Neural cell (in vitro differentiated cells): ENCODE measurements around the gene ZNF512B. TPM values are rescaled to one million over a fixed set of nuclear protein-coding genes. Genes with fewer than 3 reads are reported as not detected.
"Not testable (repeated sequence)": the region's sequence is repeated elsewhere in the genome, so short reads cannot be mapped to it uniquely, and the experiment has no call there.

Experiments used
- H2AFZ ChIP-seq: fragments of 200-600, 300-800 bp; sonication (generic), shearing (Covaris generic); 2 replicates; pipeline ENCODE4 v1.6.0; 2014; ENCODE audit warnings: low read depth, mild to moderate bottlenecking, antibody characterized with exemption, low read length, moderate library complexity
- H3F3A ChIP-seq: fragments of 200-600 bp; shearing (Covaris generic); 2 replicates; pipeline ENCODE4 v1.6.1; 2016; ENCODE audit warnings: mild to moderate bottlenecking, moderate library complexity, mixed read lengths, antibody characterized with exemption, low read length; ENCODE audit not compliant: insufficient read depth, poor library complexity, severe bottlenecking
- H3K27ac ChIP-seq: fragments of 200-600, 300-800 bp; sonication (generic), shearing (Covaris generic); 2 replicates; pipeline ENCODE4 v1.5.1; 2014; ENCODE audit warnings: mild to moderate bottlenecking, low read length, moderate library complexity
- H3K27me3 ChIP-seq: fragments of 300-800, 200-600 bp; sonication (generic), shearing (Covaris generic); 2 replicates; pipeline ENCODE4 v1.6.0; 2014; ENCODE audit warnings: mild to moderate bottlenecking, low read depth, low read length, moderate library complexity; ENCODE audit not compliant: insufficient read depth
- H3K36me3 ChIP-seq: fragments of 300-800, 200-600 bp; sonication (generic), shearing (Covaris generic); 2 replicates; pipeline ENCODE4 v1.5.1; 2014; ENCODE audit warnings: mild to moderate bottlenecking, antibody characterized with exemption, low read length, moderate library complexity; ENCODE audit not compliant: insufficient read depth
- H3K4me2 ChIP-seq: fragments of 300-800, 200-600 bp; sonication (generic), shearing (Covaris generic); 2 replicates; pipeline ENCODE4 v1.6.0; 2014; ENCODE audit warnings: mild to moderate bottlenecking, low read length
- H3K4me3 ChIP-seq: fragments of 300-800, 200-600 bp; sonication (generic), shearing (Covaris generic); 2 replicates; pipeline ENCODE4 v1.5.1; 2014; ENCODE audit warnings: mild to moderate bottlenecking, low read length, moderate library complexity
- H3K79me2 ChIP-seq: fragments of 200-600 bp; shearing (Covaris generic); replicated peaks from 2 replicates; pipeline ENCODE4 v1.6.0; 2014; ENCODE audit warnings: mild to moderate bottlenecking, low read length, moderate library complexity; ENCODE audit not compliant: insufficient read depth
- H3K9ac ChIP-seq: fragments of 300-800, 200-600 bp; sonication (generic), shearing (Covaris generic); 2 replicates; pipeline ENCODE4 v1.6.1; 2016; ENCODE audit warnings: mild to moderate bottlenecking, low read length, mixed read lengths
- H3K9me2 ChIP-seq: fragments of 200-600 bp; shearing (Covaris generic); 2 replicates; pipeline ENCODE4 v1.6.1; 2016; ENCODE audit warnings: mild to moderate bottlenecking, low read length, mixed read lengths; ENCODE audit not compliant: insufficient read depth
- H3K9me3 ChIP-seq: fragments of 200-600, 300-800 bp; sonication (generic), shearing (Covaris generic); 2 replicates; pipeline ENCODE4 v1.6.1; 2016; ENCODE audit warnings: mild to moderate bottlenecking, mixed run types, low read length, moderate library complexity, mixed read lengths
- H4K20me1 ChIP-seq: fragments of 200-600 bp; shearing (Covaris generic); 2 replicates; pipeline ENCODE4 v1.6.1; 2016; ENCODE audit warnings: mild to moderate bottlenecking, mixed run types; ENCODE audit not compliant: insufficient read depth
- CTCF ChIP-seq: fragments of 450-650 bp; IDR thresholded peaks from 2 replicates; pipeline ENCODE4 v1.5.1; 2014; ENCODE audit warnings: antibody characterized with exemption, mild to moderate bottlenecking, moderate library complexity; ENCODE audit not compliant: poor library complexity, severe bottlenecking
- EP300 ChIP-seq: fragments of 450-650 bp; conservative IDR thresholded peaks from 2 replicates; pipeline ENCODE4 v1.6.1; 2014; ENCODE audit warnings: antibody characterized with exemption, mild to moderate bottlenecking, moderate library complexity; ENCODE audit not compliant: poor library complexity, severe bottlenecking
- EZH2 ChIP-seq: fragments of 200-600, 300-800 bp; shearing (Covaris generic), sonication (generic); IDR thresholded peaks from 2 replicates; pipeline ENCODE4 v1.6.1; 2014; ENCODE audit warnings: antibody characterized with exemption, low read length, borderline replicate concordance, mild to moderate bottlenecking; ENCODE audit not compliant: insufficient read depth, poor library complexity, severe bottlenecking
- MXI1 ChIP-seq: fragments of 450-650 bp; conservative IDR thresholded peaks from 2 replicates; pipeline ENCODE4 v1.6.1; 2014; ENCODE audit warnings: antibody characterized with exemption, mild to moderate bottlenecking; ENCODE audit not compliant: poor library complexity, severe bottlenecking
- POLR2AphosphoS5 ChIP-seq: IDR thresholded peaks from 2 replicates; pipeline ENCODE4 v1.6.1; 2012
- RAD21 ChIP-seq: fragments of 450-650 bp; conservative IDR thresholded peaks from 2 replicates; pipeline ENCODE4 v1.6.1; 2014; ENCODE audit warnings: antibody characterized with exemption, mild to moderate bottlenecking, moderate library complexity
- REST ChIP-seq: IDR thresholded peaks from 2 replicates; pipeline ENCODE4 v1.6.1; 2012; ENCODE audit warnings: borderline replicate concordance
- SMC3 ChIP-seq: fragments of 450-650 bp; conservative IDR thresholded peaks from 2 replicates; pipeline ENCODE4 v1.6.1; 2014; ENCODE audit warnings: antibody characterized with exemption, mild to moderate bottlenecking, moderate library complexity; ENCODE audit not compliant: poor library complexity
- TAF1 ChIP-seq: IDR thresholded peaks from 2 replicates; pipeline ENCODE4 v1.6.1; 2012; ENCODE audit warnings: low read depth
- polyA plus RNA-seq: library from polyadenylated mRNA; depleted of rRNA; stranded (reverse); fragments of >200 nt; gene quantifications from 2 replicates; pipeline ENCODE4 v1.2.3, GENCODE V29; 2014

Gene ZNF512B
- polyA plus RNA-seq, 1 donor from 2014 or later: 25.7 TPM

- no peak overlapping the region for H3K27ac ChIP-seq
- no peak overlapping the region for H2AFZ ChIP-seq
- H3K36me3 ChIP-seq: no peaks in the 10 kb centered on the region
Observed at GRCh38 chr20:63972312-63973159, 2.8 kb upstream of the ZNF512B start.

GRCh38 chr20:63971960-63972311 is 2.2 kb upstream of the ZNF512B start:
- not testable (repeated sequence) for H3K36me3 ChIP-seq, H3K27me3 ChIP-seq, H3K4me3 ChIP-seq, H2AFZ ChIP-seq, H3F3A ChIP-seq, H3K79me2 ChIP-seq, H3K9me2 ChIP-seq, H3K9me3 ChIP-seq, H4K20me1 ChIP-seq, H3K4me2 ChIP-seq, H3K27ac ChIP-seq, H3K9ac ChIP-seq

More at GRCh38 chr20:63972312-63973159, 2.8 kb upstream of the ZNF512B start:
- no peaks in the 10 kb centered on the region for H3K9me2 ChIP-seq
- H4K20me1 ChIP-seq: no peaks in the 10 kb centered on the region
- no peaks in the 10 kb centered on the region for H3K9me3 ChIP-seq
- H3K79me2 ChIP-seq: peaks cover 8% of the 10 kb centered on the region
- H3F3A ChIP-seq: no peaks in the 10 kb centered on the region
- no peak for TF ChIP-seq EZH2
- no peak for TF ChIP-seq RAD21
- TF ChIP-seq REST: no peak
- no peak for TF ChIP-seq EP300
- no peak for TF ChIP-seq SMC3
- no peak for TF ChIP-seq MXI1
- no peak for TF ChIP-seq POLR2AphosphoS5
- no peak overlapping the region for H3K4me3 ChIP-seq
- H3K4me2 ChIP-seq: no peak overlapping the region
- no peak overlapping the region for H3K9ac ChIP-seq
- H3K27me3 ChIP-seq: no peaks in the 10 kb centered on the region

- no peaks in the 10 kb centered on the region for H3K27me3 ChIP-seq
- H4K20me1 ChIP-seq: no peaks in the 10 kb centered on the region
- H2AFZ ChIP-seq: no peak overlapping the region
- no peaks in the 10 kb centered on the region for H3K36me3 ChIP-seq
- no peak overlapping the region for H3K27ac ChIP-seq
- H3K79me2 ChIP-seq: peaks cover 8% of the 10 kb centered on the region
- H3K9me3 ChIP-seq: no peaks in the 10 kb centered on the region
- peak overlapping the region; percentile 71 for H3K4me3 ChIP-seq
- no peak overlapping the region for H3K4me2 ChIP-seq
- no peak for TF ChIP-seq TAF1
- TF ChIP-seq CTCF: no peak
- no peak for TF ChIP-seq MXI1
- TF ChIP-seq EZH2: no peak
- TF ChIP-seq REST: no peak
- no peak for TF ChIP-seq SMC3
- H3K9me2 ChIP-seq: no peaks in the 10 kb centered on the region
- no peaks in the 10 kb centered on the region for H3F3A ChIP-seq
- H3K9ac ChIP-seq: peak overlapping the region; percentile 83
Observed at GRCh38 chr20:63970714-63971431, 1.1 kb upstream of the ZNF512B start.
